SIG-M5 treated with dmso at 0.1 percent for 504 hours (cell line): ENCODE results near the gene EPYC.

Experiments used
- DNase-seq: peaks from one replicate; lab custom pipeline; 2025; ENCODE audit not compliant: unreplicated experiment; lab: John Stamatoyannopoulos, UW

EPYC gene

GRCh38 chr12:90959032-90959431 is 45.7 kb downstream of the EPYC start:
- no peak for DNase-seq

DNA sequence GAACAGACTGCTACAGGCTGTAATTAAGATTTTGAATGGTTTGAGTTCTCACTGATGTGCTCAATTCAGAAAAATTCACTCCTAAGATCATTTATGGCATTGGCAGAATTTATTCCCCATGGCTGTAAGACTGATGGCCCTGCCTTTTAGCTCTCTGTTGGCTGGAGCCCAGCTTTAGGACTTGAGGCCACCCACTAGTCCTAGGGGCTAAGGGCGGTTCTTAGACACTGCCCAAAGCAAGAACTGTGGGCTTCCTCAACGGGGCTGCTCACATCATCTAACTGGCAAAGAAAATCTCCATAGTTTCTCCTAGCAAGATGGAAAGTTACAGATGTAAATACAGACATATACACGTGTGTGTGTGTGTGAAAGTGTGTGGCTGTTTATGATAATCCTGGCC is 46.4 kb downstream of the EPYC start:
- DNase-seq = no peak

DNA sequence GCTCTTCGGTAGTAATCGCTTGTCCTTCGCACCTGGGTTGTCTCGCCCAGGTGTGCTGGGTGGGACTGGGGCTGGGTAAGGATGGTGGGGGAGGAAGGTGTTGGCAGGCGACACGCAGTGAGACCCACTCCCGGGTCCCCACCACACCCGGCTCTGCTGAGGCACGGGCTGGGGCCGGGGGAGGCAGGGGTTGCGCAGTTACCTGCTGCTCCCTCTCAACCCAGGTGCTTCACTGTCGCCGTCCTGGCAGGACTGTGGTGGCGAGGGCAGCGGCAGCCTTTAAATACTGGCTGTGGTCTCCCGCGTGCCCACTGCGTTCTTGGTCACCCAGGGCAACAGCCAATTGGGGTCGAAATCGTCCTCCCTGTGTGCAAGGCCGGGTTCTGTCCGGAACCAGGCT is 49.9 kb downstream of the EPYC start, which contains the start of gene CCER1:
Gene CCER1, minus strand, starts transcription at position 256 of the 400 bp plus-strand sequence. CDS start 434 bp downstream, outside the sequence.
- no peak for DNase-seq

- no peak for DNase-seq
Measured at GRCh38 chr12:90954428-90954827, 50.3 kb downstream of the EPYC start.

DNA sequence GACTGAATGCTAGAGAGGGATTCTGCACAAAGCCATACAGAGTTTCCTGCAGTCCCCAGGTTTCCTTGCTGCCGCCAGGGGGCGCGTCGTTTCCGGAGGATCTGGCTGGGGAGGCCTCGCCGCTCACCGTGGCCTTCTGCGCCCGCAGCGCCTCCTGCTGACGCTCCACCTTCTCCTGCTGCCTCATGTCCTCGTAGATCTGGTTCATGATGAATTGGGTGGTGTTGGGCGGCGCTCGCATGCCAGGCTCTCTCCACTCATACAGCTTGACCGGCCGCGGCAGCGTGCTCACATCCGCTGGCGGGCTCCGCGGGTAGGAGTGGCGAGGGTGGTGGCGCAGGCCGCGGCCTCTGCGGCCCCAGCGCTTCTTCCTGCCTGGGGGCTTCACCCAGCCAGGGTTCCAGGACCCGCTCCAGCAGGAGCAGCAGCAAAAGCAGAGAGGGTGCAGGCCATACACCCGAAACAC is 50.8 kb downstream of the EPYC start:
- DNase-seq = no peak

DNA sequence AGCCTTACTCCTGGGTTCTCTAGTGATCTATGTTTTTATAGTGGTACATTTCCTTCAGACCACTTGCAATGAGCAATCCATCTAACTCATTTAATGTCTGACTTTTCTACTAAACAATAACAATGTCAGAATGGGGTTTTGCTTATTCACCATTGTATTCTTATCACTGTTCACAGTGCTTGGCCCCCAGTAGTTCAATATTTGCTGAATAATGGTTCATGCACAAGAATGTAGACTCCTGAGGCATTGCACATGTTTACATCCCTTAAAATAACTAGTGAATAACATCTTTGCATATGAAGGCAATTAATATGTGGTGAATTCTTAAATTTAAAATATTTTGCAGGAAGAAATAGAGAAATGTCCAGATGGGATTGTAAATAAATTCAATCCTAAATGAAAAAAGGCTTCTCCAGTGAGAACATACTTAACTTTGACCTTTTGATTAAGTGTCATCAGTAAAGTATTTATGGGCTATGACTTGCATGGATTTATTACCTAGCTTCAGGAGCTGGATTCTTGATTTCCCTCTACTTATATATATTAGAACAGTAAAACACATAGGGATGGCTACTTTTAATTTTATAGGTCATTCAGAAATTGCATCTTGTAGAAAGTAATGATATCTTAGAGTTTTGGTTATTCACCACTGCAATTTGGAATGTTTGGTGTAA is 53.2 kb downstream of the EPYC start:
- no peak for DNase-seq

DNA sequence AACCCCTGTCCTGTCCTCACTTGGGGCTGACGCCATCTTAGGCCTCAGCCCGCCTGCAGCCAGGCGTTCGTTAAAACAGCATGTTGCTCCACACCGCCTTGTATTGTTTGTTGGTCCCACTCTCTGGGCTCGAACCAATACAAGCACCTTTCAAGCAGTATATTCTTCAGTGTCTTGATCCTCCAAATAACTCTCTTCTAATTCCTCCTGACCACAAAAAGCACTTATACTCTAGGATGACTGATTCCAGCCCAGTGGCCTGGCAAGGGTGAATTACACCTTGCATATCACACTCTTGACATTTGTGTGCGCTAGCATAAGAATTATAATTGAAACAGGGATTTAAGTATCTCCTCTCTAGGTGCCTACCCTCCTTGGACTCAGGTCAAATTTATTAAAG is 56.9 kb downstream of the EPYC start:
- DNase-seq = no peak

GRCh38 chr12:90945070-90945649 is 59.6 kb downstream of the EPYC start:
- DNase-seq = peak; percentile 52

DNA sequence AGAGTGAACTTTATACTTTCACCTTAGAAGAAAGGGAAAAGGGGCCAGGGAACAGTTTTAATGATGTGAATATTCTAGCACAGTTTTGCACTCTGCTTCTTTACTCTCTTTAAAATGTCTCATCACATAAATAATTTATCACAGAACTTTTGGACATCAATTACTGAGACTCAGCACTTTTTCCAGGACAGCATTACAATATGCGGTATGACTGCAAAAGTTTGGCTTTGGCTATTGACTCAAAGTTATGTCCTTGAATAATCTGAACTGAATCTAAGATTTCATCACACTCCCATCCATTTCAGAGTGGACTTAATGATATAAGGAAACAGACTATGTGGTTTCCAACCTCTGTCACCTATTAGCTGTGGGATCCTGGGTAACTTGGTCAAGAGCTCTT is 61.5 kb downstream of the EPYC start:
- no peak for DNase-seq

DNA sequence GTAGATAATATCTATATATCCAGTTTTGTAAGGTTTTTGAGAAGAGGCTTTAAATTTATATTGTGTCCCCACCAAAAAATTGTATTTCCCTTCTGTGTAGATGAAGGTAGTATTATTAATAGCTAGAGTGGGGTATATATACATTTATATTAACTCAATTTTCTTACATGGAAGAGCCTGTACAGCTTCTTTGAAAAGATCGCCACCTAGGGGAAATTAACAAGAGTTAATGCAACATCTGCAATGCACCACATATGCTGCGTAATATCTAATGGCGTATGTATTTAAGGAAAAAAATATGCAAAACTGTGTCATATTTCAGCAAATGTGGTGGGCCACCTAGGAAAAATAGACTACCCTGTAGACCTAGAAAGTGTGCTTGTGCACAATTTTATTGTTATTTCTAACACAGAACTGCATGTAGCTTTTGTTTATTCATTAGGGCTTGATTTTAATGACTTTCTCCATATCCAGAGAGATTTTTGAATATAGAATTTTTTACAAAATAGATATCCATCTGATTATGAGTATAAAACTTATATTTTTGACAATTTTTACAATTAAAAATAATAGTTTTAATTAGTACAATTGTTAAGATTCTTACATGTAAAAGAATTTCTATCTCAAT is 63.8 kb downstream of the EPYC start:
- DNase-seq = peak; percentile 64

DNA sequence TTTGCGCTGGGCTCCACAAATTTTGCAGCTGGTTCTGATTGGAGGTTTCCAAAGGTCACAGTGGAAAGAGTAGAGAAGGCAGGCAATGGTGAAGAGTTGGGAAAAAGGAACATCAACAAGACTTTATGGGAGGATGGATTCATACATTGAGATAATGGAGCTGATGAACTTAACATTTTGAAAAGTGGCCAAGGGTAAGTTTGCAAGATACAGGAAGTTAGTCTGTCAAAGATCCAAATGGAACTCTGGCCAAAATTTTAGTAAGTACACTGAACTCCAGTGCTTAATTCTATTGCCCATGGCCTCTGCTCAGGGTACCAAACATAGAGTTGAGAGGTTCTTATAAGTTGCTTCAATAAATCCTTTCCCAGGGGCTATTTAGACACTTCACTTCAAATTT is 65.4 kb downstream of the EPYC start:
- DNase-seq = no peak

- DNase-seq = no peak
Measured at GRCh38 chr12:90938451-90938850, 66.3 kb downstream of the EPYC start.

DNA sequence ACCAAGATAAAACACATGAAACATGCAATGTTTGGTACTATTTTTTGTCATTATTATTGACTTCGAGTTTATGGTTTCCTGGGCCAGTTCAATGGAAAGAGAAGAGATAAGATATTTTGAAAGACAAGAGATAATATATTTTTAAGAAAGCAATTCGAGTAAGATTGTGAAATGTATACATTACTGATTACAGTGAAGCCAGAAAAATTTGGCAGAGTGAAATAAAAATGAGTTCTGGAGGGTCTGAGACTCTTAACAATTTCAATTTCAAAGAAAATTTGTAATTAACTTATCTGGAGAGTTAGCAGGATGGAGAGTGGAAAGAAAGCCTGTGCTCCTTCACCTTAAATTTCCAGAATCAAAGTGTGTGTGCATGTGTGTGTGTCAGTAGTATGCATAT is 67.1 kb downstream of the EPYC start:
- no peak for DNase-seq

- no peak for DNase-seq
Measured at GRCh38 chr12:90936230-90937005, 68.4 kb downstream of the EPYC start.

DNA sequence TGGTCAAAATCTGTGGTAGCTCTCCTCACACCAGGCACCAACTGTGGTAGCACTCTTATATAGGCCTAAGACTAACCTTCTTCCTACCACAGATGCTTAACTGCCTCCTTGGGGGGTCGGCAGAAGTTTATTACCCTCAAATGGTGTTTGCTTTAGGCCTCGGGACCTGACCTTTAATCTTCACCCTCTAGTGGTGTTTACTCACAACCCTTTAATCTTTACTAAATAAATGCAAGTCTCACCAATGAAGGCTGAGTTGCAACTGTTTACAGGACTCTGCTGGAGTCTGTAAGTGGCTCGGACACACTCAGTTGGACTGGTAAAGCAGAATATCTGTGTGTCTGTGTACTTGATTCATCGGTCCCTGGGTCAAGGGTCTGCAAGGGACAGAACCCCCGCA is 79.2 kb downstream of the EPYC start:
- DNase-seq = no peak

- no peak for DNase-seq
Measured at GRCh38 chr12:90924406-90924805, 80.4 kb downstream of the EPYC start.

DNA sequence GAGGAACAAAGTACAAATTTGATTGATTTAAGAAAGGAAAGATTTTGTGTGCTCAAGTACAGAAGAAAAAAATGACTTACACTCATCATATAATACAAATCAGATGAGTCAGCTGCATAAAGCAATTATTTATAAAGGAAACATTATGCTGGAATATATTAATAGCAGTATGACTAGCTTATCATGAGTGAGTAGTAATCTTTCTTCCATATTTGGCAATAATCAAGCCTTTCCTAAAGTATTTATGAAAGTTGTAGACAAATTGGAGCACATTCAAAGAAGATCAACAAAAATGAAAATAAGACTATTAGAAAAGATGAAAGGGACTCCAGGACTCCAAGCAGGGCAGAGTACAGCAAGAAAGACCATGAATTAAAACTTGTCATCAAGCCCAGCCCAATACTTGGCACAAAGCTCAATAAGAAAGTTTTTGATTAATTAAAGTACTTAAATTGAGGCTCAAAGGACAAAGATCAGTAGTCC is 82.6 kb downstream of the EPYC start:
- no peak for DNase-seq

GRCh38 chr12:90921536-90921935 is 83.2 kb downstream of the EPYC start:
- no peak for DNase-seq

DNA sequence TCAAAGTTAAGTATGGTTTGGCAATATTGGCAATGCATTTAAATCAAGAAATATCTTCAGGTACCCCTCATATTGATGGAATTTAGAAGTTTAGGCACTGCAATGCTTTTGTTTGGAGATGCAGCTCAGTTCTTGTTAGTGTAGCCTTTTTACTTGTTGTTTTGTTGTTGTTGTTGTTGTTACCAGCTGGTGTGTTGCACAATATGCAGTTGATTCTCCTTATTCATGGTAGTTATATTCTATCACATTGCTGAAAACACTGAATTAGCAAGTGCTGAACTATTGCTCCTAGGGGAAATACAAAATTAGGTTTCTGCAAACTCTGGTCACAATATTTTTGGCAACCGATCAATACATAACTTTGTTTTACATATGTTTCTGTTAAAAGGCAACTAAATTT is 84.5 kb downstream of the EPYC start:
- DNase-seq = no peak

DNA sequence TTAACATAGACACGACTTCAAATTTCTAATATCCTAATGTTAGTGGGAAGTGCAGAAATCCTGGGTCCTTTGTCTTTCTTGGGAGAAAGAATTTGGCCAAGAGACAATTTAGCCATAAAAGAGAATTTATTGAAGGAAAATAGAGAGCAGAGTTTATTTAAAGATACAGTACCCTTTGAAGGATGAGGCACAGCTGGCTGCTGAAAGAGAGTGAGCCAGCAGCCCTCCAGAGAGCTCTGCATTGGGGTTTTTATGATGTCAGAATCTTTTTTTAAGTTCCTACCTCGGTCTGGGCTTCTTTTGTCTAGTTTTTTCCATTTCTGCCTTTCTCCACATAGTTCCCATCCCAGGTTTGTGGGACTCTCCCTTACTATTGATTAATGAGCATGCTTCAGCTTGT is 87.3 kb downstream of the EPYC start:
- no peak for DNase-seq

- DNase-seq = no peak
Measured at GRCh38 chr12:90916516-90916915, 88.3 kb downstream of the EPYC start.

DNA sequence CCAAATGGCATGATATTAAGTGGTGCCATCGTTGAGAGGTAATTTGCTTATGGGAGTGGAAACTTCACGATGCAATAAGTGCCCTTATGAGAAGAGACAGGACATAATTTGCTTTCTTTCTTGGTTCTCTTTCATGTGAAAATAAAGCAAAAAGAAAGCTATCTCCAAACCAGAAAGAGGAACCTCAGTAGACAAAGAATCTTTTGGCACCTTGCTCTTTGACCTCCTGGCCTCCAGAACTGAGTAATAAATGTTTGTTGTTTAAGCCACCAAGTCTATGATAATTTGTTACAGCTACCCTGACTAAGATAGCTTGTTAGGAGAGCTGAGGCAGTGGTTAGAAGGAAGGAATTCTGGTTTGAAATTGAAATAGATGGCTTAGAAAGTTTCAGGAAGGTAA is 89.4 kb downstream of the EPYC start:
- no peak for DNase-seq
